22Rv1 (cell line): ENCODE data around the gene UCK1.

ENCODE experiments used
- CTCF ChIP-seq: fragments of 450-650 bp; IDR thresholded peaks from 2 replicates; pipeline ENCODE4 v1.5.1; 2017; ENCODE audit warnings: mild to moderate bottlenecking
- ZFX ChIP-seq: fragments of 450-650 bp; IDR thresholded peaks from 2 replicates; pipeline ENCODE4 v1.6.1; 2017; ENCODE audit warnings: antibody characterized with exemption, borderline replicate concordance

GRCh38 chr9:131480258-131480657, 50.8 kb downstream of the UCK1 start:
- TF ChIP-seq CTCF (no peak), ZFX (no peak)
